Lung (tissue), 12 donors: ENCODE data around the gene ATG2A. TPM values are rescaled to one million over a fixed set of nuclear protein-coding genes. Genes with fewer than 3 reads are reported as not detected.

ENCODE experiments used
- ATAC-seq: fragments of 200-7000 bp; cut with Tn5 transposase; one replicate; pipeline ENCODE4 v1.9.1; 2020; ENCODE audit warnings: moderate number of reproducible peaks; ENCODE audit not compliant: insufficient read depth, low FRiP score
- DNase-seq, 3 donors: peaks; one replicate each; pipeline ENCODE4 v3.0.0-alpha.2; 2013 to 2017
- H3K27ac ChIP-seq, 2 donors: one replicate each; pipeline ENCODE4 v1.5.1; 2013; ENCODE audit warnings: mild to moderate bottlenecking in 2 of 2, moderate library complexity in 2 of 2, control low read depth in 1 of 2, inconsistent platforms in 1 of 2, low read depth in 1 of 2, low read length in 1 of 2
- H3K27me3 ChIP-seq, 3 donors: one replicate each; pipeline ENCODE4 v1.5.1; 2013; ENCODE audit warnings: low read length in 2 of 3; ENCODE audit not compliant: control insufficient read depth in 3 of 3, insufficient read depth in 3 of 3
- H3K36me3 ChIP-seq, 4 donors: one replicate each; pipeline ENCODE4 v1.5.1; 2013; ENCODE audit warnings: low read length in 4 of 4, mild to moderate bottlenecking in 1 of 4, moderate library complexity in 1 of 4; ENCODE audit not compliant: control insufficient read depth in 4 of 4, insufficient read depth in 4 of 4
- H3K4me1 ChIP-seq, 5 donors: one replicate each; pipeline ENCODE4 v1.5.1; 2013; ENCODE audit warnings: low read length in 5 of 5, mild to moderate bottlenecking in 2 of 5, moderate library complexity in 1 of 5; ENCODE audit not compliant: control insufficient read depth in 5 of 5, insufficient read depth in 5 of 5
- H3K4me3 ChIP-seq: one replicate; pipeline ENCODE4 v1.5.1; 2013; ENCODE audit warnings: mild to moderate bottlenecking, control low read depth, moderate library complexity
- H3K9ac ChIP-seq, 2 donors: one replicate each; pipeline ENCODE4 v1.5.1; 2013; ENCODE audit warnings: low read length in 2 of 2, control low read depth in 1 of 2; ENCODE audit not compliant: insufficient read depth in 1 of 2
- H3K9me3 ChIP-seq, 4 donors: one replicate each; pipeline ENCODE4 v1.5.1; 2013; ENCODE audit warnings: low read length in 3 of 4, mild to moderate bottlenecking in 1 of 4, moderate library complexity in 1 of 4; ENCODE audit not compliant: control insufficient read depth in 4 of 4, insufficient read depth in 3 of 4
- CTCF ChIP-seq: IDR thresholded peaks from 2 replicates; pipeline ENCODE4 v1.5.1; 2012; ENCODE audit warnings: mild to moderate bottlenecking; ENCODE audit errors: control extremely low read depth, extremely low read depth
- WGBS, 2 donors: extraction: QIAGEN DNeasy Blood & Tissue Kit; methylation state at CpG; one replicate each; pipeline ENCODE4 v1.1.7; 2013; 5-methylcytosine and 5-hydroxymethylcytosine counted together
- polyA plus RNA-seq, 2 donors: library from polyadenylated mRNA; stranded (reverse); fragments of 200-250 nt; gene quantifications; one replicate each; pipeline ENCODE4 v1.2.1, GENCODE V29; 2013
- total RNA-seq, 2 donors: library from RNA; depleted of rRNA in 1 of 2; stranded (reverse); fragments of >200 nt in 1 of 2; gene quantifications; one replicate each; pipeline ENCODE4 v1.2.1, GENCODE V29; 2014 to 2021
- donor health status: control.
- donor health status: control.
- donor health status: Bipolar disorder and iron deficiency.
- donor health status: healthy.
- donor health status: DM: yes; HTN: yes; CAD: no.

The ATG2A gene
- total and polyA plus RNA-seq, 4 donors, result 17.4 to 32.5 (median 21.0) TPM

GRCh38 chr11:64936539-64936938, 19.5 kb upstream of the ATG2A start:
- Histone ChIP-seq H3K27ac (no peak overlapping the region), H3K9me3 (no peaks in the 10 kb centered on the region), H3K4me1 (peaks cover 0 to 4% (median 0%) of the 10 kb centered on the region in 5 donors), H3K36me3 (peaks cover 0 to 29% (median 6%) of the 10 kb centered on the region in 4 donors), H3K9ac (no peak overlapping the region), H3K27me3 (no peaks in the 10 kb centered on the region), H3K4me3 (no peak overlapping the region)
- DNase-seq (no peak), ATAC-seq (no peak)
- WGBS, 2 donors, result 75 to 83% methylated on average over 4 of the region's 4 CpGs
- TF ChIP-seq CTCF, result no peak

- H3K4me3 ChIP-seq, result no peak within 1 kb of the TSS
- no peak within 1 kb of the TSS for H3K9ac ChIP-seq
- H3K9me3 ChIP-seq, result no peaks in the 10 kb centered on the region
- DNase-seq (peak; percentile 23 to 59 (median 32)), ATAC-seq (no peak)
- H3K36me3 ChIP-seq, result peaks cover 4 to 34% (median 10%) of the 10 kb centered on the region in 4 donors
- no peak for TF ChIP-seq CTCF
- peaks cover 0 to 4% (median 0%) of the 10 kb centered on the region in 5 donors for H3K4me1 ChIP-seq
- WGBS, 2 donors, result 70 to 87% methylated on average over 14 of the region's 14 CpGs
- no peaks in the 10 kb centered on the region for H3K27me3 ChIP-seq
- H3K27ac ChIP-seq, result no peak within 1 kb of the TSS
Measured at GRCh38 chr11:64935359-64936081, 18.5 kb upstream of the ATG2A start, which contains the start of gene GPHA2. GPHA2 (minus strand) TSS chr11:64935893; CDS start chr11:64935460, 433 bp downstream.

- peaks cover 0 to 4% (median 0%) of the 10 kb centered on the region in 5 donors for H3K4me1 ChIP-seq
- no peak for DNase-seq
- no peak overlapping the region for H3K27ac ChIP-seq
- no peak for ATAC-seq
- H3K9me3 ChIP-seq, result no peaks in the 10 kb centered on the region
- WGBS, 2 donors, result 82 to 83% methylated on average over 27 of the region's 27 CpGs
- H3K4me3 ChIP-seq, result no peak overlapping the region
- H3K36me3 ChIP-seq, result peaks cover 5 to 41% (median 11%) of the 10 kb centered on the region in 4 donors
- no peak for TF ChIP-seq CTCF
- H3K27me3 ChIP-seq, result no peaks in the 10 kb centered on the region
- no peak overlapping the region for H3K9ac ChIP-seq
Measured at GRCh38 chr11:64934682-64935358, 17.8 kb upstream of the ATG2A start.
